Fibroblast of skin of right biceps (primary cell): ENCODE measurements around the gene SPATA9.
"Not testable (repeated sequence)": the region's sequence is repeated elsewhere in the genome, so short reads cannot be mapped to it uniquely, and the experiment has no call there.

Source experiments
- DNase-seq: peaks from one replicate; pipeline ENCODE4 v3.0.0-alpha.2; 2013

SPATA9 gene

GRCh38 chr5:95643152-95643551 is 39.6 kb downstream of the SPATA9 start:
- no peak for DNase-seq

GRCh38 chr5:95641741-95642220 is 41.0 kb downstream of the SPATA9 start:
- peak; percentile 17 for DNase-seq

GRCh38 chr5:95638632-95639031 is 44.2 kb downstream of the SPATA9 start:
- DNase-seq = no peak

- no peak for DNase-seq
Observed at GRCh38 chr5:95634081-95634480, 48.7 kb downstream of the SPATA9 start.

DNA sequence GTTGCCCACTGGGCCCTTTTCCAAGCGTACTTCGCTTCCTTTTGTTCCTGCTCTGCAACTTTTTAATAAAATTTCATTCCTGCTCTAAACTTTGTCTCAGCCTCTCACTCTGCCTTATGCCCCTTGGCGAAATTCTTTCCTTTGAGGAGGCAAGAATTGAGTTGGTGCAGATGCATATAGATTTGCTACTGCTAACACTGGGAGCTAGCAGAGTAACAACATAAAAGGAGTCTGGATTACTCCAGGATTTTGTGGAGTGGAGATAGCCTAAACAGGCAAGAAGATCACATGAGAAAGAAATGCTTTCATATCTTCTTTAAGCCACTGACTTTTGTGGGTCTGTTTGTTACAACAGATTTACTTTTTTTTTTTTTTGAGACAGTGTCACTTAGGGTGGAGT is 49.1 kb downstream of the SPATA9 start:
- DNase-seq = no peak

GRCh38 chr5:95632942-95633341 is 49.8 kb downstream of the SPATA9 start:
- not testable (repeated sequence) for DNase-seq

DNA sequence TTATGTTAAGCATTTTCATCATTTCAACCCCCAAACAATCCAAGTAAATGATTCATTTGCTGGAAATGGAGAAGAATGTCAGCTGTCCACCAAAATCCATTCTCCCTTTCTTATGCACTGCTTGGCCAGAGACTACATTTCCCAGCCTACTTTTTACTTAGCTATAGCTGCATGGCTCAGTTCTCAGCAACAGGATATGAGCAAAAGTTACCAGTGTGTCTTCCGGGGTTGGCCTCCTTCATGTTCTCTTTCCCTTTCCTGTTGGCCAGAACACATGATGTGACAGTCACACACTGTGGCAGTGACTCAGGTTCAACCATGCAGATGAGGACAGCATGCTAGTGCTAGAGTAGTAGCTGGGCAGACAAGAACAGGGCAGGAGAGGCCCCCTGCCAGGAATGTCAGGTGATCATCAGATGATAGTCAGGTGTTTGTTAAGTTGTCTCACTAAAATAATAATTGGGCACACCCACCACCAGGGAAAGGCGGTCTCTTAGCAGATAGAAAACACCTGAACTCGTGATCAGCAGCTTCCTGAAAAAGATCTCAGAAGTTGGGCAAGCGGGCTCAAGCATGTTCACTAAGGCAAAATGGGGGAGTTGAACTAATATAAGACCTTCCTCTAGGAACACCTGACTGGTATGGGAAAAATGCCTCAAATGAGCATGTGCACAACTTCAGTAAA is 50.7 kb downstream of the SPATA9 start:
- peak; percentile 78 for DNase-seq

- DNase-seq = peak; percentile 74
Observed at GRCh38 chr5:95631255-95631958, 51.4 kb downstream of the SPATA9 start.

GRCh38 chr5:95630394-95630917 is 52.3 kb downstream of the SPATA9 start:
- no peak for DNase-seq

DNA sequence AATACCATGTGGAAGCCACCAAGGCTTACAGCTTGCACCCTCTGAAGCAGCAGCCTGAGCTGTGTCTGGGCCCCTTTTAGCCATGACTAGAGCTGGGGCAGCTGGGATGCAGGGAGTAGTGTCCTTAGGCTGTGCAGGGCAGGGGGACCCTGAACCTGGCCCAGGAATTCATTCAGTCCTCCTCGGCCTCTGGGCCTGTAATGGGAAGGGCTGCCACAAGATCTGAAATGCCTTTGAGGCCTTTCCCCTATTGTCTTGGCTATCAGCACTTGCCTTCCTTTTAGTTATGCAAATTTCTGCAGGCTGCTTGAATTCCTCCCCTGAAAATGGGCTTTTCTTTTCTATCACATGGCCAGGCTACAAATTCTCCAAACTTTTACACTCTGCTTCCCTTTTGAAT is 53.9 kb downstream of the SPATA9 start:
- no peak for DNase-seq

DNA sequence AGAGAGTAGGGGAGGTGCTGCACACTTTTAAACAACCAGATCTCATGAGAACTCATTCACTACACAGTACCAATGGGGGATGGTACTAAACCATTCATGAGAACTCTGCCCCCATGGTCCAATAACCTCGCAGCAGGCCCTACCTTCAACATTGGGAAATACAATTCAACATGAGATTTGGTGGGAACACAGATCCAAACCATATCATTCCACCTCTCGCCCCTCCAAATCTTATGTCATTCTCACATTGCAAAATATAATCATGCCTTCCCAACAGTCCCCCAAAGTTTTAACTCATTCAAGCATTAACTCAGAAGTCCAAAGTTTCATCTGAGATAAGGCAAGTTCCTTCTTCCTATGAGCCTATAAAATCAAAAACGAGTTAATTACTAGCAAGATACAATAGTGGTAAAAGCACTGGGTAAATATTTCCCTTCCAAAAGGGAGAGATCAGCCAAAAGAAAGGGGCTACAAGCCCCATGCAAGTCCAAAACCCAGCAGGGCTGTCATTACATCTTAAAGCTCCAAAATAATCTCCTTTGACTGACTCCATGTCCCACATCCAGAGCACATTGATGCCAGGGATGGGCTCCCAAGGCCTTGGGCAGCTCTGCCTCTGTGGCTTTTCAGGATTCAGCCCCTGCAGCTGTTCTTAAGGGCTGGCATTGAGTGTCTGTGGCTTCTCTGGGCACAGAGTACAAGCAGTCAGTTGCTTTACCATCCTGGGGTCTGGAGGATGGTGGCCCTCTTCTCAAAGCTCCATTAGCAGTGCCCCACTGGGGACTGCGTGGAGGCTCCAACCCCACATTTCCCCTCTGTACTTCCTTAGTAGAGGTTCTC is 54.6 kb downstream of the SPATA9 start:
- DNase-seq = no peak

DNA sequence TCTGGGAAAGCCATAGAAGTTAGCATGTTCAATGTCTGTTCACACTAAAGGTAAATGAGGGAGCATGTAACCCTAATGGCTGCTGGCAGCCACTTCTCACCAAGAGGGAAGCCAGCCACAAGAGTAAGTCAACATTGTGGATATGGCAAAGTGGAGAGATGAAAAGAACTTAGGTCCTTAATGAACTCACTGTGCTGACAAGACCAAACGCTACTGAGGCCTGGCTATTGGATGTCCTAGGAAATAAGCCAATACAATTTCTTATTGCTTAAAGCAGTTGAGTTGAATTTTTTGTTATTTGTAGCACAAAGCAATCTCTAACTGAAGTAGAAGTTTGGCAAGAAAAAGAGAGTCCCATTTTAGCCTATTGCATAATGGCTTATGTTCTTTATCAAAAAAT is 56.1 kb downstream of the SPATA9 start:
- DNase-seq = no peak

GRCh38 chr5:95624368-95624767 is 58.4 kb downstream of the SPATA9 start:
- DNase-seq = no peak

DNA sequence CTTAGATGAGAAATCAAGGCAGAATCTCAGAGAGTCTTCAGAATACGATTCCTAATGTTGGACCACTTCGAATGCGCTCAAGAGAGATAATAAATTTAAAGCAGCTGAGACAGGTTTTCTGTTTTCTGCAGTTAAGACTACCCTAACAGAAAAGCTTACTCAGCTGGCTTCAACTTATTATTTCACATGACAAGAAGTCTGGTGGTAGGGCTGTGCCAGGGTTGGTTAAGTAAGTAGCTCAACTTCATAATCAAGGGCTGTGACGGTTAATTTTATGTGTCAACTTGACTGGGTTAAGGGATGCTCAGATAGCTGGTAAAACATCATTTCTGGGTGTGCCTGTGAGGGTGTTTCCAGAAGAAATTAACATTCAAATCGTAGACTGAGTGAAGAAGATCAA is 59.1 kb downstream of the SPATA9 start:
- no peak for DNase-seq

GRCh38 chr5:95621839-95622629 is 60.8 kb downstream of the SPATA9 start:
- DNase-seq = no peak

DNA sequence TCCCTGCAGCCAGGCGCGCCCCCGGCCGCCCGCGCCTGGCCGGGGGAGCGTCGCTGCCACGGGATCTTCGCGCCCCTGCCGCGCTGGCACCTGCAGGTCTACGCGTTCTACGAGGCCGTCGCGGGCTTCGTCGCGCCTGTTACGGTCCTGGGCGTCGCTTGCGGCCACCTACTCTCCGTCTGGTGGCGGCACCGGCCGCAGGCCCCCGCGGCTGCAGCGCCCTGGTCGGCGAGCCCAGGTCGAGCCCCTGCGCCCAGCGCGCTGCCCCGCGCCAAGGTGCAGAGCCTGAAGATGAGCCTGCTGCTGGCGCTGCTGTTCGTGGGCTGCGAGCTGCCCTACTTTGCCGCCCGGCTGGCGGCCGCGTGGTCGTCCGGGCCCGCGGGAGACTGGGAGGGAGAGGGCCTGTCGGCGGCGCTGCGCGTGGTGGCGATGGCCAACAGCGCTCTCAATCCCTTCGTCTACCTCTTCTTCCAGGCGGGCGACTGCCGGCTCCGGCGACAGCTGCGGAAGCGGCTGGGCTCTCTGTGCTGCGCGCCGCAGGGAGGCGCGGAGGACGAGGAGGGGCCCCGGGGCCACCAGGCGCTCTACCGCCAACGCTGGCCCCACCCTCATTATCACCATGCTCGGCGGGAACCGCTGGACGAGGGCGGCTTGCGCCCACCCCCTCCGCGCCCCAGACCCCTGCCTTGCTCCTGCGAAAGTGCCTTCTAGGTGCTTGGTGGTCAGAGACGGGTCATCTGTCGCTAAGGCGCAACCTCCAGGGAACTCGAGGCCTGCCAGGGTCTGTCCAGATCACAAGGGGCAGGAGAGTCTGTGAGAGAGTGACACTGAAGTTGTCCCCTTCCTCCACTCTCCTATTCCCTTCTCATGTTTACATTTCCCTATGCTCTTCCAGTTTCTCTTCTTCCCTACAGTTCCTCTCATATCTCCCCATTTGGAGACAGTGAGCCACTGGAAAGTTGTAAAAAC is 61.6 kb downstream of the SPATA9 start:
- DNase-seq = peak; percentile 29

- peak; percentile 45 for DNase-seq
Observed at GRCh38 chr5:95620030-95620869, 62.5 kb downstream of the SPATA9 start, which contains the start of gene GPR150. Gene GPR150, plus strand, starts transcription at chr5:95620087. Its CDS starts 189 bp downstream, at chr5:95620276.

GRCh38 chr5:95619514-95620029 is 63.2 kb downstream of the SPATA9 start:
- no peak for DNase-seq

GRCh38 chr5:95619096-95619495 is 63.7 kb downstream of the SPATA9 start:
- peak; percentile 37 for DNase-seq

- no peak for DNase-seq
Observed at GRCh38 chr5:95617057-95617456, 65.7 kb downstream of the SPATA9 start.
